Right lobe of liver (tissue), 4 donors: ENCODE data around the gene PDCD7.

Experiments
- POLR2A ChIP-seq: fragments of 450-650 bp; IDR thresholded peaks from one replicate; pipeline ENCODE4 v1.6.1; 2017; ENCODE audit warnings: antibody characterized with exemption, mild to moderate bottlenecking
- TF ChIP-seq, protein P1 (sequence below), 4 donors: fragments of 200-600 bp in 3 of 4; fragments of 450-650 bp in 1 of 4; IDR thresholded peaks; one replicate each; pipeline versions ENCODE4 v1.5.1 to v1.8.0; 2016 to 2022; ENCODE audit warnings: antibody characterized with exemption in 4 of 4, mild to moderate bottlenecking in 2 of 4
- donor health status: DM: no; HTN: no; CAD: no.
- donor health status: DM: no; HTN: no; CAD: no.
- donor health status: DM: no; HTN: yes; CAD: no.

- TF ChIP-seq, protein P1, sequence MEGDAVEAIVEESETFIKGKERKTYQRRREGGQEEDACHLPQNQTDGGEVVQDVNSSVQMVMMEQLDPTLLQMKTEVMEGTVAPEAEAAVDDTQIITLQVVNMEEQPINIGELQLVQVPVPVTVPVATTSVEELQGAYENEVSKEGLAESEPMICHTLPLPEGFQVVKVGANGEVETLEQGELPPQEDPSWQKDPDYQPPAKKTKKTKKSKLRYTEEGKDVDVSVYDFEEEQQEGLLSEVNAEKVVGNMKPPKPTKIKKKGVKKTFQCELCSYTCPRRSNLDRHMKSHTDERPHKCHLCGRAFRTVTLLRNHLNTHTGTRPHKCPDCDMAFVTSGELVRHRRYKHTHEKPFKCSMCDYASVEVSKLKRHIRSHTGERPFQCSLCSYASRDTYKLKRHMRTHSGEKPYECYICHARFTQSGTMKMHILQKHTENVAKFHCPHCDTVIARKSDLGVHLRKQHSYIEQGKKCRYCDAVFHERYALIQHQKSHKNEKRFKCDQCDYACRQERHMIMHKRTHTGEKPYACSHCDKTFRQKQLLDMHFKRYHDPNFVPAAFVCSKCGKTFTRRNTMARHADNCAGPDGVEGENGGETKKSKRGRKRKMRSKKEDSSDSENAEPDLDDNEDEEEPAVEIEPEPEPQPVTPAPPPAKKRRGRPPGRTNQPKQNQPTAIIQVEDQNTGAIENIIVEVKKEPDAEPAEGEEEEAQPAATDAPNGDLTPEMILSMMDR (IDR thresholded peaks at IDR 0.05) = no peak
- no peak for TF ChIP-seq POLR2A
Observed at GRCh38 chr15:65095011-65095746, 38.4 kb downstream of the PDCD7 start.
